HEK293 (cell line): ENCODE measurements around the gene ZNHIT1.

Experiments used
- CTCF ChIA-PET: fragments of 350-600 bp; formaldehyde crosslinking; extraction: SDS; loops from one replicate; lab custom pipeline; 2021; ENCODE audit warnings: antibody characterized with exemption; lab: Yijun Ruan, JAX
- POLR2A ChIA-PET: fragments of 300-600 bp; formaldehyde crosslinking; extraction: SDS; loops from one replicate; lab custom pipeline; 2020; ENCODE audit warnings: antibody characterized with exemption, inconsistent platforms; lab: Yijun Ruan, JAX
- H3K27ac ChIP-seq: fragments of 200-500 bp; sonication (Bioruptor generic); 2 replicates; pipeline ENCODE4 v1.5.1; 2014; ENCODE audit warnings: low read depth, low read length, control low read depth, inconsistent platforms; ENCODE audit errors: extremely low read depth
- H3K36me3 ChIP-seq, 2 experiments: fragments of 200-500 bp in 1 of 2; sonication (Bioruptor generic) in 1 of 2; 1 replicate in 1 of 2; 2 replicates in 1 of 2; pipeline ENCODE4 v1.5.1; 2014 to 2017; ENCODE audit warnings: inconsistent platforms in 2 of 2, low read length in 2 of 2; ENCODE audit not compliant: control insufficient read depth in 2 of 2, insufficient read depth in 1 of 2
- H3K4me1 ChIP-seq: fragments of 200-500 bp; sonication (Bioruptor generic); 2 replicates; pipeline ENCODE4 v1.5.1; 2014; ENCODE audit warnings: mild to moderate bottlenecking, low read length, inconsistent platforms; ENCODE audit not compliant: control insufficient read depth, insufficient read depth
- H3K4me3 ChIP-seq: 2 replicates; pipeline ENCODE4 v1.5.1; 2011; ENCODE audit warnings: low read depth, mild to moderate bottlenecking, control low read depth, low read length, moderate library complexity
- H3K9me3 ChIP-seq: fragments of 200-500 bp; sonication (Bioruptor generic); 2 replicates; pipeline ENCODE4 v1.5.1; 2014; ENCODE audit warnings: low read depth, low read length, inconsistent platforms; ENCODE audit not compliant: control insufficient read depth, insufficient read depth
- HOXA7 ChIP-seq: sonication (generic); formaldehyde crosslinking; IDR thresholded peaks from 2 replicates; pipeline ENCODE4 v1.8.1; 2022; ENCODE audit warnings: missing genetic modification reagents, borderline replicate concordance
- KLF1 ChIP-seq: fragments of 450-650 bp; formaldehyde crosslinking; IDR thresholded peaks from 2 replicates; pipeline ENCODE4 v1.5.1; 2016; ENCODE audit warnings: missing biosample characterization, missing genetic modification characterization
- KLF10 ChIP-seq: fragments of 450-650 bp; IDR thresholded peaks from 2 replicates; pipeline ENCODE4 v1.5.1; 2018; ENCODE audit warnings: missing biosample characterization, mild to moderate bottlenecking, missing genetic modification characterization
- PRDM4 ChIP-seq: fragments of 450-650 bp; formaldehyde crosslinking; IDR thresholded peaks from 2 replicates; pipeline ENCODE4 v1.5.1; 2017; ENCODE audit warnings: missing biosample characterization, missing genetic modification characterization
- SALL2 ChIP-seq: fragments of 450-650 bp; formaldehyde crosslinking; IDR thresholded peaks from 2 replicates; pipeline ENCODE4 v1.5.0; 2017; ENCODE audit warnings: missing biosample characterization, mild to moderate bottlenecking, missing genetic modification characterization, borderline replicate concordance
- SCRT2 ChIP-seq: fragments of 450-650 bp; formaldehyde crosslinking; IDR thresholded peaks from 2 replicates; pipeline ENCODE4 v1.5.1; 2016; ENCODE audit warnings: missing biosample characterization, missing genetic modification characterization
- YY2 ChIP-seq: fragments of 450-650 bp; formaldehyde crosslinking; IDR thresholded peaks from 2 replicates; pipeline ENCODE4 v1.5.1; 2016; ENCODE audit warnings: missing biosample characterization, missing genetic modification characterization
- ZBTB10 ChIP-seq: fragments of 450-650 bp; formaldehyde crosslinking; IDR thresholded peaks from 2 replicates; pipeline ENCODE4 v1.5.1; 2016; ENCODE audit warnings: missing biosample characterization, missing genetic modification characterization
- ZBTB17 ChIP-seq: fragments of 450-650 bp; formaldehyde crosslinking; IDR thresholded peaks from 2 replicates; pipeline ENCODE4 v1.5.1; 2016; ENCODE audit warnings: missing biosample characterization, missing genetic modification characterization
- ZEB2 ChIP-seq: fragments of 450-650 bp; formaldehyde crosslinking; IDR thresholded peaks from 2 replicates; pipeline ENCODE4 v1.5.1; 2016; ENCODE audit warnings: missing biosample characterization, missing genetic modification characterization
- ZFP41 ChIP-seq: fragments of 450-650 bp; formaldehyde crosslinking; IDR thresholded peaks from 2 replicates; pipeline ENCODE4 v1.5.1; 2016; ENCODE audit warnings: missing biosample characterization, missing genetic modification characterization, borderline replicate concordance
- ZNF114 ChIP-seq: fragments of 450-650 bp; formaldehyde crosslinking; IDR thresholded peaks from 2 replicates; pipeline ENCODE4 v1.5.0; 2017; ENCODE audit warnings: missing biosample characterization, missing genetic modification characterization
- ZNF121 ChIP-seq: fragments of 450-650 bp; formaldehyde crosslinking; IDR thresholded peaks from 2 replicates; pipeline ENCODE4 v1.5.1; 2016; ENCODE audit warnings: missing biosample characterization, missing genetic modification characterization
- ZNF155 ChIP-seq: fragments of 450-650 bp; formaldehyde crosslinking; IDR thresholded peaks from 2 replicates; pipeline ENCODE4 v1.5.1; 2016; ENCODE audit warnings: missing biosample characterization, missing genetic modification characterization
- ZNF211 ChIP-seq: fragments of 450-650 bp; formaldehyde crosslinking; IDR thresholded peaks from 2 replicates; pipeline ENCODE4 v1.5.1; 2016; ENCODE audit warnings: low read depth, missing biosample characterization, missing genetic modification characterization
- ZNF302 ChIP-seq: fragments of 450-650 bp; formaldehyde crosslinking; IDR thresholded peaks from 2 replicates; pipeline ENCODE4 v1.5.1; 2016; ENCODE audit warnings: missing biosample characterization, missing genetic modification characterization, low read depth
- ZNF366 ChIP-seq: fragments of 450-650 bp; formaldehyde crosslinking; conservative IDR thresholded peaks from 2 replicates; pipeline ENCODE4 v1.5.1; 2016; ENCODE audit warnings: missing biosample characterization, missing genetic modification characterization
- ZNF501 ChIP-seq: fragments of 450-650 bp; formaldehyde crosslinking; IDR thresholded peaks from 2 replicates; pipeline ENCODE4 v1.5.1; 2016; ENCODE audit warnings: missing biosample characterization, missing genetic modification characterization
- ZNF585B ChIP-seq: fragments of 450-650 bp; formaldehyde crosslinking; IDR thresholded peaks from 2 replicates; pipeline ENCODE4 v1.5.1; 2016; ENCODE audit warnings: missing biosample characterization, missing genetic modification characterization
- ZNF621 ChIP-seq: fragments of 450-650 bp; formaldehyde crosslinking; IDR thresholded peaks from 2 replicates; pipeline ENCODE4 v1.5.1; 2017; ENCODE audit warnings: missing biosample characterization, missing genetic modification characterization
- ZNF639 ChIP-seq: fragments of 450-650 bp; formaldehyde crosslinking; IDR thresholded peaks from 2 replicates; pipeline ENCODE4 v1.5.1; 2016; ENCODE audit warnings: missing biosample characterization, missing genetic modification characterization
- ZNF660 ChIP-seq: fragments of 450-650 bp; IDR thresholded peaks from 2 replicates; pipeline ENCODE4 v1.5.1; 2018; ENCODE audit warnings: missing biosample characterization, mild to moderate bottlenecking, missing genetic modification characterization
- ZNF747 ChIP-seq: fragments of 450-650 bp; formaldehyde crosslinking; IDR thresholded peaks from 2 replicates; pipeline ENCODE4 v1.5.1; 2016; ENCODE audit warnings: missing biosample characterization, missing genetic modification characterization
- ZNF791 ChIP-seq: fragments of 450-650 bp; formaldehyde crosslinking; IDR thresholded peaks from 2 replicates; pipeline ENCODE4 v1.5.1; 2016; ENCODE audit warnings: missing biosample characterization, missing genetic modification characterization
- ZNF837 ChIP-seq: fragments of 450-650 bp; formaldehyde crosslinking; IDR thresholded peaks from 2 replicates; pipeline ENCODE4 v1.5.1; 2016; ENCODE audit warnings: missing biosample characterization, missing genetic modification characterization
- TF ChIP-seq, protein P1 (sequence below): fragments of 450-650 bp; formaldehyde crosslinking; conservative IDR thresholded peaks from 2 replicates; pipeline ENCODE4 v1.5.1; 2016; ENCODE audit warnings: low read depth, missing biosample characterization, missing genetic modification characterization

ZNHIT1 gene

DNA sequence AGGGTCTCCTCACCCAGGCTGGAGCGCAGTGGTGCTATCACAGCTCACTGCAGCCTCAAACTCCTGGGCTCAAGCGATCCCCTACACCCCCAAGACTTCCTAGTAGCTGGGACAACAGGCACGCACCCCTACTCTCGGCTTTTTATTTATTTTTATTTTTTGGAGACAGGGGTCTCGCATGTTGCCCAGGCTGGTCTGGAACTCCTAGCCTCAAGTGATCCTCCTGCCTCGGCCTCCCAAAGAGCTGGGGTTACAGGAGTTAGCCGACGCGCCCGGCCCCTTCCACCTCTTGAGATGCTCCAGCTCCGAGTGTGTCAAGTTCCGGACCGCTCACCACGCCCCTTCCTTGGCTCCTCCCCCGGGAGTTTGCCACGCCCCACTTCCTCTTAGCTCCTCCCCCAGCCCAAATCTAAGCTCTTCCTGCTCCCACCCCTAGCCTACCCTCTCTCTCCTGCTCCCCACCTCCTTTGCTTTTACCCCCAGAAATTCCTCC, 44.2 kb upstream of the ZNHIT1 start (continued):
- TF ChIP-seq ZNF639 (tag by site-specific recombination): 0 out of 2 replicates have a peak, but pooled peaks have one; percentile 35
- TF ChIP-seq KLF10: 0 out of 2 replicates have a peak, but pooled peaks have one; percentile 48
- peak; percentile 28 for TF ChIP-seq KLF1 (tag by site-specific recombination)
- TF ChIP-seq ZNF121 (tag by site-specific recombination): peak; percentile 89
- TF ChIP-seq ZNF747 (tag by site-specific recombination): no peak
- 0 out of 2 replicates have a peak, but pooled peaks have one; percentile 8 for TF ChIP-seq ZNF660 (tag by site-specific recombination)
- TF ChIP-seq ZEB2 (tag by site-specific recombination): 0 out of 2 replicates have a peak, but pooled peaks have one; percentile 9
- TF ChIP-seq ZNF155 (tag by site-specific recombination): no peak
- TF ChIP-seq ZBTB17 (tag by site-specific recombination): peak; percentile 40; the same call in 1 of the 2 replicates
- no peak for TF ChIP-seq ZNF114 (tag by site-specific recombination)
- TF ChIP-seq SCRT2 (tag by site-specific recombination): no peak
- no peak for TF ChIP-seq ZNF791 (tag by site-specific recombination)
- TF ChIP-seq ZNF837: no peak
- no peak for TF ChIP-seq ZBTB10 (tag by site-specific recombination)
- no peak for TF ChIP-seq HOXA7 (CRISPR knock-in tag)

GRCh38 chr7:101174322-101174854, 43.6 kb upstream of the ZNHIT1 start:
- H3K9me3 ChIP-seq: no peaks in the 10 kb centered on the region
- H3K4me3 ChIP-seq: no peak overlapping the region
- H3K4me1 ChIP-seq: peaks cover 7% of the 10 kb centered on the region; the same call in 1 of the 2 replicates
- no peak overlapping the region for H3K27ac ChIP-seq
- no peaks in the 10 kb centered on the region for H3K36me3 ChIP-seq
- ChIA-PET POLR2A (interaction anchor here (0.6 to 1.7 kb wide), 4 partner anchors 10 to 148 kb away, joined by 3 to 5 read pairs (median 4); partner anchors contain the start of genes PLOD3 and ZNHIT1), CTCF (interaction anchor here (0.6 to 2.1 kb wide), 7 partner anchors 9 to 329 kb away, joined by 4 to 21 read pairs (median 6); partner anchors contain the start of genes CLDN15 and VGF)
- TF ChIP-seq SALL2 (tag by site-specific recombination): no peak
- no peak for TF ChIP-seq ZNF585B (tag by site-specific recombination)
- no peak for TF ChIP-seq ZNF302 (tag by site-specific recombination)
- TF ChIP-seq, protein P1, sequence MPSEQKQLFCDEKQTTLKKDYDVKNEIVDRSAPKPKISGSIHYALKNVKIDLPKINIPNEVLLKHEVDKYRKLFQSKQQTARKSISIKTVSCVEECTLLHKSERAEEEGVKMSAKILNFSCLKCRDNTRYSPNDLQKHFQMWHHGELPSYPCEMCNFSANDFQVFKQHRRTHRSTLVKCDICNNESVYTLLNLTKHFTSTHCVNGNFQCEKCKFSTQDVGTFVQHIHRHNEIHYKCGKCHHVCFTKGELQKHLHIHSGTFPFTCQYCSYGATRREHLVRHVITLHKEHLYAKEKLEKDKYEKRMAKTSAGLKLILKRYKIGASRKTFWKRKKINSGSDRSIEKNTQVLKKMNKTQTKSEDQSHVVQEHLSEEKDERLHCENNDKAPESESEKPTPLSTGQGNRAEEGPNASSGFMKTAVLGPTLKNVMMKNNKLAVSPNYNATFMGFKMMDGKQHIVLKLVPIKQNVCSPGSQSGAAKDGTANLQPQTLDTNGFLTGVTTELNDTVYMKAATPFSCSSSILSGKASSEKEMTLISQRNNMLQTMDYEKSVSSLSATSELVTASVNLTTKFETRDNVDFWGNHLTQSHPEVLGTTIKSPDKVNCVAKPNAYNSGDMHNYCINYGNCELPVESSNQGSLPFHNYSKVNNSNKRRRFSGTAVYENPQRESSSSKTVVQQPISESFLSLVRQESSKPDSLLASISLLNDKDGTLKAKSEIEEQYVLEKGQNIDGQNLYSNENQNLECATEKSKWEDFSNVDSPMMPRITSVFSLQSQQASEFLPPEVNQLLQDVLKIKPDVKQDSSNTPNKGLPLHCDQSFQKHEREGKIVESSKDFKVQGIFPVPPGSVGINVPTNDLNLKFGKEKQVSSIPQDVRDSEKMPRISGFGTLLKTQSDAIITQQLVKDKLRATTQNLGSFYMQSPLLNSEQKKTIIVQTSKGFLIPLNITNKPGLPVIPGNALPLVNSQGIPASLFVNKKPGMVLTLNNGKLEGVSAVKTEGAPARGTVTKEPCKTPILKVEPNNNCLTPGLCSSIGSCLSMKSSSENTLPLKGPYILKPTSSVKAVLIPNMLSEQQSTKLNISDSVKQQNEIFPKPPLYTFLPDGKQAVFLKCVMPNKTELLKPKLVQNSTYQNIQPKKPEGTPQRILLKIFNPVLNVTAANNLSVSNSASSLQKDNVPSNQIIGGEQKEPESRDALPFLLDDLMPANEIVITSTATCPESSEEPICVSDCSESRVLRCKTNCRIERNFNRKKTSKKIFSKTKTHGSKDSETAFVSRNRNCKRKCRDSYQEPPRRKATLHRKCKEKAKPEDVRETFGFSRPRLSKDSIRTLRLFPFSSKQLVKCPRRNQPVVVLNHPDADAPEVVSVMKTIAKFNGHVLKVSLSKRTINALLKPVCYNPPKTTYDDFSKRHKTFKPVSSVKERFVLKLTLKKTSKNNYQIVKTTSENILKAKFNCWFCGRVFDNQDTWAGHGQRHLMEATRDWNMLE (tag by site-specific recombination): no peak
- TF ChIP-seq ZNF501 (tag by site-specific recombination): no peak
- TF ChIP-seq ZFP41: no peak
- no peak for TF ChIP-seq ZNF211 (tag by site-specific recombination)
- no peak for TF ChIP-seq ZNF660 (tag by site-specific recombination)
- TF ChIP-seq PRDM4 (tag by site-specific recombination): no peak
- TF ChIP-seq YY2: no peak
- TF ChIP-seq ZNF366 (tag by site-specific recombination): no peak
- TF ChIP-seq ZNF621 (tag by site-specific recombination): no peak
